SK-N-SH (cell line): ENCODE results near the gene ARHGAP25. TPM values are rescaled to one million over a fixed set of nuclear protein-coding genes. Genes with fewer than 3 reads are reported as not detected.

Experiments
- CTCF ChIA-PET: fragments of 300-600, 350-600 bp; formaldehyde crosslinking; extraction: SDS; loops from one replicate; lab custom pipeline; 2021; lab: Yijun Ruan, JAX
- POLR2A ChIA-PET: fragments of 350-600 bp; sonication (Branson Sonifier 250); formaldehyde crosslinking; extraction: SDS; loops from one replicate; lab custom pipeline; 2020; ENCODE audit warnings: antibody characterized with exemption, inconsistent platforms; lab: Yijun Ruan, JAX
- DNase-seq: peaks from one replicate; pipeline ENCODE4 v3.0.0; 2012
- H2AFZ ChIP-seq: fragments of 200-600 bp; sonication (generic); 2 replicates; pipeline ENCODE4 v1.8.1; 2016; ENCODE audit warnings: antibody characterized with exemption, mild to moderate bottlenecking, low read depth
- H3F3A ChIP-seq: fragments of 200-600 bp; sonication (generic); replicated peaks from 2 replicates; pipeline ENCODE3; 2016; ENCODE audit warnings: antibody characterized with exemption, mild to moderate bottlenecking; ENCODE audit not compliant: insufficient read depth
- H3K27ac ChIP-seq, 2 experiments: fragments of 200-500 bp in 1 of 2; fragments of 200-600 bp in 1 of 2; sonication (Bioruptor generic) in 1 of 2; sonication (generic), shearing (Covaris generic) in 1 of 2; 2 replicates each; pipeline versions ENCODE4 v1.5.1 to v1.6.1; 2014 to 2016; ENCODE audit warnings: low read depth in 2 of 2, inconsistent platforms in 1 of 2, low read length in 1 of 2, mild to moderate bottlenecking in 1 of 2, mixed read lengths in 1 of 2
- H3K27me3 ChIP-seq: fragments of 200-600 bp; sonication (generic), shearing (Covaris generic); 2 replicates; pipeline ENCODE4 v1.6.1; 2016; ENCODE audit warnings: mixed run types; ENCODE audit not compliant: insufficient read depth
- H3K36me3 ChIP-seq, 2 experiments: fragments of 200-500 bp in 1 of 2; fragments of 200-600 bp in 1 of 2; sonication (Bioruptor generic) in 1 of 2; sonication (generic) in 1 of 2; replicated peaks in 1 of 2; 2 replicates each; pipeline versions ENCODE3 to v1.5.1; 2014 to 2016; ENCODE audit warnings: low read length in 1 of 2, mild to moderate bottlenecking in 1 of 2; ENCODE audit not compliant: insufficient read depth in 2 of 2, control insufficient read depth in 1 of 2
- H3K4me1 ChIP-seq, 2 experiments: fragments of 200-500 bp in 1 of 2; fragments of 200-600 bp in 1 of 2; sonication (Bioruptor generic) in 1 of 2; sonication (generic), shearing (Covaris generic) in 1 of 2; 2 replicates each; pipeline versions ENCODE4 v1.5.1 to v1.6.1; 2014 to 2016; ENCODE audit warnings: low read depth in 1 of 2, low read length in 1 of 2, mixed run types in 1 of 2; ENCODE audit not compliant: insufficient read depth in 2 of 2, control insufficient read depth in 1 of 2
- H3K4me2 ChIP-seq: fragments of 200-600 bp; sonication (generic), shearing (Covaris generic); 2 replicates; pipeline ENCODE4 v1.6.1; 2017; ENCODE audit warnings: mixed run types
- H3K4me3 ChIP-seq, 2 experiments: fragments of 200-500 bp in 1 of 2; fragments of 200-600 bp in 1 of 2; sonication (Bioruptor generic) in 1 of 2; sonication (generic), shearing (Covaris generic) in 1 of 2; 2 replicates each; pipeline versions ENCODE4 v1.5.1 to v1.8.1; 2014 to 2016; ENCODE audit warnings: low read depth in 2 of 2, inconsistent platforms in 1 of 2, low read length in 1 of 2, mild to moderate bottlenecking in 1 of 2, mixed read lengths in 1 of 2, moderate library complexity in 1 of 2
- H3K79me2 ChIP-seq: fragments of 200-600 bp; sonication (generic); 2 replicates; pipeline ENCODE4 v1.8.1; 2017; ENCODE audit warnings: mild to moderate bottlenecking; ENCODE audit not compliant: insufficient read depth
- H3K9ac ChIP-seq: fragments of 200-600 bp; sonication (generic); 2 replicates; pipeline ENCODE4 v1.6.1; 2017; ENCODE audit warnings: mixed run types
- H3K9me2 ChIP-seq: fragments of 200-600 bp; sonication (generic); 2 replicates; pipeline ENCODE4 v1.6.1; 2017; ENCODE audit warnings: mixed run types
- H3K9me3 ChIP-seq: fragments of 200-600 bp; sonication (generic); 2 replicates; pipeline ENCODE4 v1.6.1; 2017; ENCODE audit warnings: mixed run types, mild to moderate bottlenecking, moderate library complexity
- H4K20me1 ChIP-seq: fragments of 200-600 bp; sonication (generic); 2 replicates; pipeline ENCODE4 v1.6.1; 2017; ENCODE audit warnings: mild to moderate bottlenecking, mixed run types; ENCODE audit not compliant: insufficient read depth
- CHD2 ChIP-seq: fragments of 150-350 bp; IDR thresholded peaks from 2 replicates; pipeline ENCODE4 v1.6.1; 2018; ENCODE audit warnings: low read length; ENCODE audit not compliant: partially characterized antibody
- EZH2phosphoT487 ChIP-seq: fragments of 200-600 bp; sonication (generic); IDR thresholded peaks from 2 replicates; pipeline ENCODE4 v1.6.1; 2017; ENCODE audit warnings: low read depth, mixed run types, mild to moderate bottlenecking, antibody characterized with exemption, moderate library complexity, borderline replicate concordance
- FOSL2 ChIP-seq: IDR thresholded peaks from 2 replicates; pipeline ENCODE4 v1.4.0; 2012; ENCODE audit warnings: low read depth, mild to moderate bottlenecking, moderate library complexity, borderline replicate concordance
- FOXJ3 ChIP-seq: sonication (generic); formaldehyde crosslinking; IDR thresholded peaks from 2 replicates; pipeline ENCODE4 v1.5.1; 2020; ENCODE audit warnings: mild to moderate bottlenecking, missing genetic modification reagents
- GABPA ChIP-seq: IDR thresholded peaks from 2 replicates; pipeline ENCODE4 v1.4.0; 2012; ENCODE audit warnings: low read depth, mild to moderate bottlenecking
- GATA2 ChIP-seq: sonication (generic); formaldehyde crosslinking; IDR thresholded peaks from 2 replicates; pipeline ENCODE4 v1.5.0; 2020; ENCODE audit warnings: mild to moderate bottlenecking, missing genetic modification reagents
- JUND ChIP-seq: IDR thresholded peaks from 2 replicates; pipeline ENCODE4 v1.4.0; 2012
- MEF2A ChIP-seq: IDR thresholded peaks from 2 replicates; pipeline ENCODE4 v1.4.0; 2012; ENCODE audit warnings: low read depth, borderline replicate concordance
- NRF1 ChIP-seq: IDR thresholded peaks from 2 replicates; pipeline ENCODE4 v1.6.1; 2012; ENCODE audit warnings: low read depth, mild to moderate bottlenecking, low read length
- RAD21 ChIP-seq: IDR thresholded peaks from 2 replicates; pipeline ENCODE4 v1.6.1; 2012; ENCODE audit warnings: mild to moderate bottlenecking, low read length
- SIN3A ChIP-seq: IDR thresholded peaks from 2 replicates; pipeline ENCODE4 v1.6.1; 2012; ENCODE audit warnings: low read depth, mild to moderate bottlenecking, low read length, moderate library complexity, borderline replicate concordance
- SMC3 ChIP-seq: IDR thresholded peaks from 2 replicates; pipeline ENCODE4 v1.6.1; 2012; ENCODE audit warnings: low read depth, low read length, improper control_type of control experiment
- WGBS: methylation state at CpG from one replicate; pipeline ENCODE4 v1.1.6; 2017; ENCODE audit warnings: low lambda C conversion rate; 5-methylcytosine and 5-hydroxymethylcytosine counted together
- polyA plus RNA-seq, 3 experiments: library from polyadenylated mRNA; depleted of rRNA; stranded (reverse); fragments of >200 nt; gene quantifications; 2 replicates each; pipeline ENCODE4 v1.2.3, GENCODE V29; 2012
- TF ChIP-seq, protein P1 (sequence below): fragments of 200-600 bp; sonication (generic); IDR thresholded peaks from 2 replicates; pipeline ENCODE4 v1.6.1; 2017; ENCODE audit warnings: antibody characterized with exemption, mild to moderate bottlenecking, moderate library complexity
- TF ChIP-seq, protein P2 (sequence below): IDR thresholded peaks from 2 replicates; pipeline ENCODE4 v1.4.0; 2012; ENCODE audit warnings: low read depth, borderline replicate concordance
- TF ChIP-seq, protein P3 (sequence below): fragments of 150-350 bp; IDR thresholded peaks from 2 replicates; pipeline ENCODE4 v1.6.1; 2017; ENCODE audit warnings: antibody characterized with exemption, low read length, low read depth, borderline replicate concordance
- TF ChIP-seq, protein P4 (sequence below): IDR thresholded peaks from 2 replicates; pipeline ENCODE4 v1.4.0; 2012; ENCODE audit warnings: low read depth, borderline replicate concordance

Gene ARHGAP25
- polyA plus RNA-seq, 1 of the 3 experiments (the other 2 are of a cell fraction): not detected

DNA sequence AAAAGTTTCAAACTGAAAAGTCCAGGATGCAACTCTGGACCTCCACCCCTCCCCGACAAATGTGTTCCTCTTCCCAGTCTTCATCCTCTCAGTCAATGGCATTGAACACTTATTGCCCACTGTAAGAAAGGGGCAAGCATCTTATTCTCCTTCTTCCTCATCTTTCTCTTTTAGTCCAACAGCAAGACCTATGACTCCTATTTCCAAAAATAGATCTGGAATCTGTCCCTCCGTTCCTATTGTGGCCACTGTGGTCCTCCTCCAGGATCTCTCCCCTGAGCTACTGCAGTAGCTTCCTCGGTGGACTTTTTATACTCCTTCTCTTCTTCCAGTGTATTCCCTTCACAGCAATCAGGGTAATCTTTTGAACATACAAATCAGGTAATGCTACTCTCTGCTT lies 28.0 kb upstream of the ARHGAP25 start:
- Histone ChIP-seq H3K79me2 (no peaks in the 10 kb centered on the region), H3K36me3 (no peaks in the 10 kb centered on the region), H3K4me1 (peaks cover 5 to 6% of the 10 kb centered on the region in 2 experiments; a peak in 3 of 4 replicates), H3K4me3 (no peak overlapping the region), H2AFZ (no peak overlapping the region), H3K9me2 (no peaks in the 10 kb centered on the region), H3K9me3 (no peaks in the 10 kb centered on the region), H3K4me2 (no peak overlapping the region), H3F3A (no peaks in the 10 kb centered on the region), H4K20me1 (no peaks in the 10 kb centered on the region), H3K27me3 (peaks cover 9% of the 10 kb centered on the region; the same call in 1 of the 2 replicates), H3K27ac (no peak overlapping the region), H3K9ac (no peak overlapping the region)
- TF ChIP-seq SIN3A: no peak
- TF ChIP-seq, protein P1, sequence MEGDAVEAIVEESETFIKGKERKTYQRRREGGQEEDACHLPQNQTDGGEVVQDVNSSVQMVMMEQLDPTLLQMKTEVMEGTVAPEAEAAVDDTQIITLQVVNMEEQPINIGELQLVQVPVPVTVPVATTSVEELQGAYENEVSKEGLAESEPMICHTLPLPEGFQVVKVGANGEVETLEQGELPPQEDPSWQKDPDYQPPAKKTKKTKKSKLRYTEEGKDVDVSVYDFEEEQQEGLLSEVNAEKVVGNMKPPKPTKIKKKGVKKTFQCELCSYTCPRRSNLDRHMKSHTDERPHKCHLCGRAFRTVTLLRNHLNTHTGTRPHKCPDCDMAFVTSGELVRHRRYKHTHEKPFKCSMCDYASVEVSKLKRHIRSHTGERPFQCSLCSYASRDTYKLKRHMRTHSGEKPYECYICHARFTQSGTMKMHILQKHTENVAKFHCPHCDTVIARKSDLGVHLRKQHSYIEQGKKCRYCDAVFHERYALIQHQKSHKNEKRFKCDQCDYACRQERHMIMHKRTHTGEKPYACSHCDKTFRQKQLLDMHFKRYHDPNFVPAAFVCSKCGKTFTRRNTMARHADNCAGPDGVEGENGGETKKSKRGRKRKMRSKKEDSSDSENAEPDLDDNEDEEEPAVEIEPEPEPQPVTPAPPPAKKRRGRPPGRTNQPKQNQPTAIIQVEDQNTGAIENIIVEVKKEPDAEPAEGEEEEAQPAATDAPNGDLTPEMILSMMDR: no peak
- TF ChIP-seq NRF1: no peak
- TF ChIP-seq, protein P2, sequence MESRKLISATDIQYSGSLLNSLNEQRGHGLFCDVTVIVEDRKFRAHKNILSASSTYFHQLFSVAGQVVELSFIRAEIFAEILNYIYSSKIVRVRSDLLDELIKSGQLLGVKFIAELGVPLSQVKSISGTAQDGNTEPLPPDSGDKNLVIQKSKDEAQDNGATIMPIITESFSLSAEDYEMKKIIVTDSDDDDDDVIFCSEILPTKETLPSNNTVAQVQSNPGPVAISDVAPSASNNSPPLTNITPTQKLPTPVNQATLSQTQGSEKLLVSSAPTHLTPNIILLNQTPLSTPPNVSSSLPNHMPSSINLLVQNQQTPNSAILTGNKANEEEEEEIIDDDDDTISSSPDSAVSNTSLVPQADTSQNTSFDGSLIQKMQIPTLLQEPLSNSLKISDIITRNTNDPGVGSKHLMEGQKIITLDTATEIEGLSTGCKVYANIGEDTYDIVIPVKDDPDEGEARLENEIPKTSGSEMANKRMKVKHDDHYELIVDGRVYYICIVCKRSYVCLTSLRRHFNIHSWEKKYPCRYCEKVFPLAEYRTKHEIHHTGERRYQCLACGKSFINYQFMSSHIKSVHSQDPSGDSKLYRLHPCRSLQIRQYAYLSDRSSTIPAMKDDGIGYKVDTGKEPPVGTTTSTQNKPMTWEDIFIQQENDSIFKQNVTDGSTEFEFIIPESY: no peak
- no peak for TF ChIP-seq GABPA
- no peak for TF ChIP-seq EZH2phosphoT487
- TF ChIP-seq, protein P3, sequence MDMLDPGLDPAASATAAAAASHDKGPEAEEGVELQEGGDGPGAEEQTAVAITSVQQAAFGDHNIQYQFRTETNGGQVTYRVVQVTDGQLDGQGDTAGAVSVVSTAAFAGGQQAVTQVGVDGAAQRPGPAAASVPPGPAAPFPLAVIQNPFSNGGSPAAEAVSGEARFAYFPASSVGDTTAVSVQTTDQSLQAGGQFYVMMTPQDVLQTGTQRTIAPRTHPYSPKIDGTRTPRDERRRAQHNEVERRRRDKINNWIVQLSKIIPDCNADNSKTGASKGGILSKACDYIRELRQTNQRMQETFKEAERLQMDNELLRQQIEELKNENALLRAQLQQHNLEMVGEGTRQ: no peak
- TF ChIP-seq RAD21: no peak
- no peak for TF ChIP-seq CHD2
- no peak for TF ChIP-seq SMC3
- TF ChIP-seq, protein P4, sequence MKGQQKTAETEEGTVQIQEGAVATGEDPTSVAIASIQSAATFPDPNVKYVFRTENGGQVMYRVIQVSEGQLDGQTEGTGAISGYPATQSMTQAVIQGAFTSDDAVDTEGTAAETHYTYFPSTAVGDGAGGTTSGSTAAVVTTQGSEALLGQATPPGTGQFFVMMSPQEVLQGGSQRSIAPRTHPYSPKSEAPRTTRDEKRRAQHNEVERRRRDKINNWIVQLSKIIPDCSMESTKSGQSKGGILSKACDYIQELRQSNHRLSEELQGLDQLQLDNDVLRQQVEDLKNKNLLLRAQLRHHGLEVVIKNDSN: no peak
- no peak for TF ChIP-seq FOXJ3 (CRISPR knock-in tag)
- TF ChIP-seq FOSL2: no peak
- TF ChIP-seq GATA2: no peak
- no peak for TF ChIP-seq JUND
- TF ChIP-seq MEF2A: no peak
- CTCF ChIA-PET: interaction anchor here (1.5 kb wide), 1 partner anchor 219 kb away, joined by 5 read pairs; no protein-coding TSS in a partner anchor
- DNase-seq: no peak
- POLR2A ChIA-PET: no interaction called here
- WGBS: 41% methylated on average over 3 of the region's 3 CpGs
